Osteoblast (primary cell): ENCODE data around the gene GPR149. TPM values are rescaled to one million over a fixed set of nuclear protein-coding genes. Genes with fewer than 3 reads are reported as not detected.

Experiments
- DNase-seq: peaks from one replicate; pipeline ENCODE4 v3.0.0; 2011; ENCODE audit warnings: low spot score, mixed read lengths; ENCODE audit not compliant: insufficient read length; ENCODE audit errors: missing footprints
- H2AFZ ChIP-seq: 2 replicates; pipeline ENCODE4 v1.6.0; 2011; ENCODE audit warnings: mild to moderate bottlenecking, low read length
- H3K27ac ChIP-seq: 2 replicates; pipeline ENCODE4 v1.5.1; 2011; ENCODE audit warnings: mild to moderate bottlenecking, low read depth, low read length, moderate library complexity
- H3K27me3 ChIP-seq: 2 replicates; pipeline ENCODE4 v1.6.0; 2012; ENCODE audit warnings: mild to moderate bottlenecking, control low read depth, inconsistent platforms, low read length, moderate library complexity; ENCODE audit not compliant: insufficient read depth
- H3K36me3 ChIP-seq: 2 replicates; pipeline ENCODE4 v1.5.1; 2011; ENCODE audit warnings: mild to moderate bottlenecking, low read length, control low read depth, moderate library complexity; ENCODE audit not compliant: insufficient read depth
- H3K4me1 ChIP-seq: 2 replicates; pipeline ENCODE4 v1.5.1; 2011; ENCODE audit warnings: mild to moderate bottlenecking, low read length, control low read depth, moderate library complexity; ENCODE audit not compliant: insufficient read depth
- H3K4me2 ChIP-seq: 2 replicates; pipeline ENCODE4 v1.6.0; 2011; ENCODE audit warnings: mild to moderate bottlenecking, low read length; ENCODE audit not compliant: insufficient read depth
- H3K4me3 ChIP-seq: fragments of 200-600 bp; sonication (generic); 3 replicates; pipeline ENCODE4 v1.5.1; 2012; ENCODE audit warnings: mild to moderate bottlenecking, low read length, inconsistent platforms; ENCODE audit not compliant: insufficient read depth
- H3K79me2 ChIP-seq: 2 replicates; pipeline ENCODE4 v1.6.0; 2012; ENCODE audit warnings: mild to moderate bottlenecking, low read length, control low read depth, inconsistent platforms; ENCODE audit not compliant: insufficient read depth
- H3K9me3 ChIP-seq: 2 replicates; pipeline ENCODE4 v1.5.1; 2011; ENCODE audit warnings: low read depth, low read length, control low read depth
- H4K20me1 ChIP-seq: 2 replicates; pipeline ENCODE4 v1.6.0; 2012; ENCODE audit warnings: mild to moderate bottlenecking, low read length, control low read depth; ENCODE audit not compliant: insufficient read depth
- total RNA-seq: library from RNA; depleted of rRNA; stranded (reverse); fragments of >200 nt; gene quantifications from 2 replicates; pipeline ENCODE4 v1.2.3, GENCODE V29; 2012
- TF ChIP-seq, protein P1 (sequence below): IDR thresholded peaks from 2 replicates; pipeline ENCODE4 v1.5.1; 2011; ENCODE audit warnings: mild to moderate bottlenecking, low read depth, low read length, moderate library complexity; ENCODE audit errors: extremely low read depth

GPR149 gene
- total RNA-seq, 1 donor = not detected

- no peak overlapping the region for H3K4me3 ChIP-seq
- no peak overlapping the region for H3K4me2 ChIP-seq
- peaks cover 20% of the 10 kb centered on the region for H3K36me3 ChIP-seq
- DNase-seq = no peak
- H2AFZ ChIP-seq = no peak overlapping the region
- H3K4me1 ChIP-seq = peaks cover 7% of the 10 kb centered on the region
- no peaks in the 10 kb centered on the region for H3K9me3 ChIP-seq
- TF ChIP-seq, protein P1, sequence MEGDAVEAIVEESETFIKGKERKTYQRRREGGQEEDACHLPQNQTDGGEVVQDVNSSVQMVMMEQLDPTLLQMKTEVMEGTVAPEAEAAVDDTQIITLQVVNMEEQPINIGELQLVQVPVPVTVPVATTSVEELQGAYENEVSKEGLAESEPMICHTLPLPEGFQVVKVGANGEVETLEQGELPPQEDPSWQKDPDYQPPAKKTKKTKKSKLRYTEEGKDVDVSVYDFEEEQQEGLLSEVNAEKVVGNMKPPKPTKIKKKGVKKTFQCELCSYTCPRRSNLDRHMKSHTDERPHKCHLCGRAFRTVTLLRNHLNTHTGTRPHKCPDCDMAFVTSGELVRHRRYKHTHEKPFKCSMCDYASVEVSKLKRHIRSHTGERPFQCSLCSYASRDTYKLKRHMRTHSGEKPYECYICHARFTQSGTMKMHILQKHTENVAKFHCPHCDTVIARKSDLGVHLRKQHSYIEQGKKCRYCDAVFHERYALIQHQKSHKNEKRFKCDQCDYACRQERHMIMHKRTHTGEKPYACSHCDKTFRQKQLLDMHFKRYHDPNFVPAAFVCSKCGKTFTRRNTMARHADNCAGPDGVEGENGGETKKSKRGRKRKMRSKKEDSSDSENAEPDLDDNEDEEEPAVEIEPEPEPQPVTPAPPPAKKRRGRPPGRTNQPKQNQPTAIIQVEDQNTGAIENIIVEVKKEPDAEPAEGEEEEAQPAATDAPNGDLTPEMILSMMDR = no peak
- peaks cover 78% of the 10 kb centered on the region for H3K79me2 ChIP-seq
- no peak overlapping the region for H3K27ac ChIP-seq
- peaks cover 22% of the 10 kb centered on the region for H4K20me1 ChIP-seq
- H3K27me3 ChIP-seq = no peaks in the 10 kb centered on the region
These were observed 112.8 kb downstream of the GPR149 start for GRCh38 chr3:154316974-154317767.

DNA sequence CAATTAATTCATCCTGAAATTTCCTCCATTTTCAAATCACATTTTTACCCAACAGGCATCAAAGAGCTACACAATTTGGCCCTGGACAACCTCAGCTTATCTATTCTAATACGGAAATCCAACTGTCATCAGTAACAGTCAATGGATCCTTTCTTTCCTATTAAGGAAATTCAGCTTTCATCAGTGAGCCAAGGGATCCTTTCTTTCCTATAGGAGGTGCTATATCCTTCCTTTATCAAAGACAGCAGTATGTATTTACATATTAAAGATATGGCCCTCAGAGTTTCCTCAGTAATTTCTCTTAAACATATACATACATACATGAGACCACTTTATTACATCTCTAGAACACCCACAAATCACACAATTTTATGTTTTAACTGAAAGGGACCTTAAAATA is 115.8 kb downstream of the GPR149 start:
- no peaks in the 10 kb centered on the region for H3K27me3 ChIP-seq
- no peak overlapping the region for H2AFZ ChIP-seq
- peaks cover 4% of the 10 kb centered on the region for H3K4me1 ChIP-seq
- peaks cover 10% of the 10 kb centered on the region for H4K20me1 ChIP-seq
- no peak overlapping the region for H3K4me3 ChIP-seq
- peaks cover 21% of the 10 kb centered on the region for H3K36me3 ChIP-seq
- TF ChIP-seq, protein P1 = no peak
- peaks cover 47% of the 10 kb centered on the region for H3K79me2 ChIP-seq
- no peaks in the 10 kb centered on the region for H3K9me3 ChIP-seq
- H3K27ac ChIP-seq = no peak overlapping the region
- DNase-seq = no peak
- H3K4me2 ChIP-seq = no peak overlapping the region

DNA sequence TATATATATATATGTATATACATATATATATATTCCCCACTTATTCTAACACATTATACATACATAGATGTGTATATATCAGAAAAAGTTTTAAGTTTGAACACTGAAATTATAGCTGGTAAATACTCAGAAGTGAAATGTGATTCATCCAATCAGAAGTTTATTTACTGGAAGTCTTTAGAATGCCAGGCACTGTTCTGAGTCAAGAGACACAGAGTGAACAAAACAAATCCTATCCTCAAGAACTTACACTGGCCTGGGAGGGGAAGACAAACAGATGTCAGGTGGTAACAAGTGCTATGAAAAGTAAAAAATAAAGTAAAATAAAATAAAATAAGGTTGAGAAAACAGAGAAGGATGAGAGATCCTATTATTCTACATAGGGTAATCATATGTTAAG is 119.2 kb downstream of the GPR149 start:
- no peak for DNase-seq
- H3K36me3 ChIP-seq = peaks cover 36% of the 10 kb centered on the region
- H4K20me1 ChIP-seq = peaks cover 3% of the 10 kb centered on the region
- TF ChIP-seq, protein P1 = no peak
- no peak overlapping the region for H2AFZ ChIP-seq
- peaks cover 30% of the 10 kb centered on the region for H3K79me2 ChIP-seq
- H3K27ac ChIP-seq = no peak overlapping the region
- no peaks in the 10 kb centered on the region for H3K27me3 ChIP-seq
- no peak overlapping the region for H3K4me2 ChIP-seq
- no peaks in the 10 kb centered on the region for H3K4me1 ChIP-seq
- no peak overlapping the region for H3K4me3 ChIP-seq
- no peaks in the 10 kb centered on the region for H3K9me3 ChIP-seq

DNA sequence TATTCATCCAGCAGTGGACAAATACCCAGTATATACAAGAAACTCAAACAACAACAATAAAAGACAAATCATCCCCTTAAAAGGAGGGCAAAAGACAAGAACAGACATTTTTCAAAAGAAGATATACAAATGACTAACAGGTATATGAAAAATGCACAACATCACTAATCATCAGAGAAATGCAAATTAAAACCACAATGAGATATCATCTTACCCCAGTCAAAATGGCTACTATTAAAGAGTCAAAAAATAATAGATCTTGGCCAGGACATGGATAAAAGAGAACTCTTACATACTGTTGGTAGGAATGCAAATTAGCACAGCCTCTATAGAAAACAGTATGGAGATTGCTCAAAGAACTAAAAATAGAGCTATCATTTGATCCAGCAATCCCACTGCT is 122.6 kb downstream of the GPR149 start:
- TF ChIP-seq, protein P1 = no peak
- no peak for DNase-seq

More for the DNA sequence above, 122.6 kb downstream of the GPR149 start:
- Histone ChIP-seq H2AFZ (no peak overlapping the region), H3K4me1 (peaks cover 5% of the 10 kb centered on the region), H3K4me2 (no peak overlapping the region), H3K27me3 (no peaks in the 10 kb centered on the region), H3K27ac (no peak overlapping the region), H3K9me3 (no peaks in the 10 kb centered on the region), H3K79me2 (peaks cover 16% of the 10 kb centered on the region), H3K36me3 (peaks cover 44% of the 10 kb centered on the region), H4K20me1 (peaks cover 3% of the 10 kb centered on the region), H3K4me3 (no peak overlapping the region)
